GM18505 (cell line): ENCODE measurements around the gene IST1.
A peak's percentile ranks its signal among the peaks of the same experiment; 100 is the strongest.

Experiments
- ATAC-seq: cut with Tn5 transposase; IDR thresholded peaks from one replicate; pipeline ENCODE4 v1.9.1; 2021; ENCODE audit not compliant: unreplicated experiment
- POLR2A ChIP-seq: IDR thresholded peaks from 4 replicates; pipeline ENCODE4 v1.6.1; 2011; ENCODE audit warnings: borderline replicate concordance; ENCODE audit not compliant: insufficient read depth, insufficient read length; ENCODE audit errors: extremely low read depth

The IST1 gene

GRCh38 chr16:71919035-71919434 lies 23.7 kb downstream of the IST1 start:
- no peak for TF ChIP-seq POLR2A
- ATAC-seq: peak; percentile 81

DNA sequence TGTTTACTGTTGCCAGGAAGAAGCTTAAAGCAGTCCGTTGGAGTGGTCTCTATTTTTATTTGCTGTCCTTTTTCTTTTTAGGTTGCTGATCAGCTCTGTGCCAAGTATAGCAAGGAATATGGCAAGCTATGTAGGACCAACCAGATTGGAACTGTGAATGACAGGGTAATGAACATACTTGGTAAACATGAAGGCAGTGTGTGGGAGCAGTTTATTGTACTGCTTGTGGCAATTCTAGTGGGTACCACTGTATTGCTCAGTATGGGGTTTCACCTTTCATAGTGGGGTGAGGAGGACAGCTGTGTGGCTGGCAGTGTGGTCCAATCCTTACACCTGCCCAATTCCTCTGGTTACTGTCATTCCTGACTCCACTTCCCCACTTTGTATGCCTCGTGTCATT lies 25.3 kb downstream of the IST1 start:
- no peak for ATAC-seq
- no peak for TF ChIP-seq POLR2A

DNA sequence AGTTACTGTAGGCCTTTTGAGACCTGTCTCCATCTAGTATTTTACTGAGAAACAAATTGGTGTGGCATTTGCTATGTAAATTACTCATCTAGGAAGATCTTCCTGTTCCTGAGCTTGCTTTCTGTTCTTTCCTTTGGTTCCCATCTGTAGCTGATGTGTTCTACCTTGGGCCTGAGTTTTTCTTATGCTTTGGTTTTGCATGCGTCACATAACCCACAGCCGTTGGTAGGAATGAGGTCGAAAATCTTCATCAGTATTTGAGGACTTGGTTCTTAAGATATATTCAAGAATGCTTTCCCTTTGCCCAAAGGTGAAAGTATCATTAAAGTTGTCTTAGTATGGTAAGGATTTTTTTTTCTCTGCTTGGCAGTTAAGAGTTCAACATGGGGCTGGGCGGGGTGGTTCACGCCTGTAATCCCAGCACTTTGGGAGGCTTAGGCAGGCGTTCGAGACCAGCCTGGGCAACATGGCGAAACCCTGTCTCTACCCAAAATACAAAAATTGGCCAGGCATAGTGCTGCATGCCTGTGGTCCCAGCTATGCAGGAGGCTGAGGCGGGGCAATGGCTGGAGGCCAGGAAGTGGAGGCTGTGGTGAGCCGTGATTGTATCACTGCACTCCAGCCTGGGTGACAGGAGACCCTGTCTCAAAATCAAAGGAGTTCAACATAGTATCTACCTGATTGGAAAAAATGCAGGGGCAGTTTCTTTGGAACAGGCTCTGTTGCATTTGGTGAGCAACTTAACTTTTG lies 28.8 kb downstream of the IST1 start:
- no peak for ATAC-seq

DNA sequence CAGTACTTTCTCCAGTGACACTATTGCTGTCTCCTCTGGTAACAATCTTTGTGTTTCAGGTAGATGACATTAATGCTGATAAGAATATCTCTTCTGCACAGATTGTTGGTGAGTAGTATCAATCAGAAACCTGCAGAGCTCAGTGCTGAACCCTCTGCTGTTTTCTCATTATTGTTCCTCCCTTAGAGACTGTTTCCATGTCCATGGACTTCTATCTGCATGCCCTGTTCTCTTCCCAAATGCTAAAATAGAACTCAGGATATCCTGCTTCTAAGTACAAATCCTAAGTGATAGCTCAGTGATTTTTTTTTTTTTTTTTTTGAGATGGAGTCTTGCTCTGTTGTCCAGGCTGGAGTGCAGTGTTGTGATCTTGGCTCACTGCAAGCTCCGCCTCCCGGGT lies 29.4 kb downstream of the IST1 start:
- TF ChIP-seq POLR2A: no peak
- ATAC-seq: no peak

More for the DNA sequence above, 28.8 kb downstream of the IST1 start:
- no peak for TF ChIP-seq POLR2A

GRCh38 chr16:71927383-71927782 lies 32.1 kb downstream of the IST1 start:
- ATAC-seq: no peak
- TF ChIP-seq POLR2A: no peak

GRCh38 chr16:71927787-71928186 lies 32.5 kb downstream of the IST1 start:
- ATAC-seq: no peak
- TF ChIP-seq POLR2A: no peak

- no peak for TF ChIP-seq POLR2A
- no peak for ATAC-seq
These were observed 33.7 kb downstream of the IST1 start for GRCh38 chr16:71929048-71929447.

DNA sequence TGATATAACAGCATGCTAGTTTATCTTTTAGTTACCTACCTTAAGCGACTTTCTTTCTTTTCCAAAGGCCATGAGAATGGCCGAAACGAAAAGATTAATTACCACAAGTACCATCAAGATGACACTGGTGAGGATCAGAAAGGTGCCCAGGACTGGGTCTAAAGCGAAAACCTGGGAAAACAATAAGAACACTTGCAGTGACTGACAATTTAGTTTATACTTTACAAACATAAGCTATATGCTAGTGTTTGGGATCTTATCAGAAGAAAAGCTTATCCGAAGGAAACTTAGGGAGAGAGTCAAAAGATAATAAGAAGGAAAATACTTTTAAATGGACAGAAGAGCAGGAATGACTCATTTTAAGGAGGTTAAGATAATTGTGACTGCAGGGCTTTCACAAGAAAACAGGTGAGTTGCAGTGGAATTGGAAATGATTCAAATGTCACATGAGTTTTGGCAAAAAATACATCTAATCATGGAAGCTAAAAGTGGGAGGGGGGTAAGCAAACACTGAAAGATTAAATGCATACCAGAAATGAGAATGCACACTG lies 34.8 kb downstream of the IST1 start:
- no peak for TF ChIP-seq POLR2A
- ATAC-seq: no peak

GRCh38 chr16:71931001-71931400 lies 35.7 kb downstream of the IST1 start:
- no peak for TF ChIP-seq POLR2A
- no peak for ATAC-seq

DNA sequence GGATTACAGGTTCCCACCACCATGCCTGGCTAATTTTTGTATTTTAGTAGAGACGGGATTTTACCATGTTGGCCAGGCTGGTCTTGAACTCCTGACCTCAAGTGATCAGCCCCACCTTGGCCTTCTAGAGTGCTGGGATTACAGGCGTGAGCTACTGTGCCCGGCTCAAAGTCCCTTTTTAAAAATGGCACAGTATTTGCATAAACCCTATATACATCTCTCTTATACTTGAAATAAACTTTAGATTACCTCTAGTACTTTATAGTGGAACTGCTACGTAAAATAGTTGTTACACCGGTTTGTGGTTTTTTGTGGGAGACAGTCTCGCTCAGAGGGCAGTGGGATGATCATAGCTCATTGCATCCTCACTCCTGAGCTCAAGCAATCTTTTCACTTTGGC lies 36.3 kb downstream of the IST1 start:
- no peak for ATAC-seq
- TF ChIP-seq POLR2A: no peak

GRCh38 chr16:71933017-71933416 lies 37.7 kb downstream of the IST1 start:
- no peak for TF ChIP-seq POLR2A
- no peak for ATAC-seq

GRCh38 chr16:71933913-71934695 lies 38.8 kb downstream of the IST1 start:
- no peak for TF ChIP-seq POLR2A
- no peak for ATAC-seq

DNA sequence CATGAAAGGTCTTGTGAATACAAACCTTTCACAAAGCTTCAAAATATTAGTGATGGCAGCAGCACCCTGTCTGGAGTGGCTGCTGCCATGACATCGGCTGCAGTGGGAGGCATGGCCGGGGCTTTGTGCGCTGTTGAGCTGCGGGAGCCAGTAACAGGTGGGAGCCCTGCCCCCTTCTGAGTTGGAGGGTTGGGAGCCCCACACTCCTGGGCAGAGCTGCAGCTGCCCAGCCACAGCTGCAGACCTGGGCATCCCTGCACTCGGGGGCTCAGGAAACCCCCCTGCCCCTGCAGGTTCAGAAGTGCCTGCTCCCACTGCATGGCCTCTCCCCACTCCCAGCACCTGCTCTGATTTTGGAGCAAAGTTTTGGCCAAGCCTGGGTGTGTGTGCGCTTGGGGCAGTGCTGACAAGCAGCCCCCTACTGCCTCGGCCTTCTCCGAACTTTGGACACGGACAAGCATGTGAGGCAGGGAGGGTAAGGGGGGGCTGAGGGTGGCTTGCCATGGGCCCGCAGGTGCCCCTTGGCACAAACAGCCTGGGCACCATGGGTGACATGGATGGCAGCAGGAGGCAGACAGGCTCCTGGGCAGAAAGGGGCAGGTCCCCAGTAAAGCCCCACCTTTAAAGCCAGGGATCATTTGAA lies 42.7 kb downstream of the IST1 start:
- no peak for TF ChIP-seq POLR2A

More for the DNA sequence above, 42.7 kb downstream of the IST1 start:
- ATAC-seq: no peak
